KOPT-K1 (cell line): ENCODE data around the gene CRHR1.

Experiments used
- H3K27ac ChIP-seq: fragments of 200-600 bp; sonication (generic); 2 replicates; pipeline ENCODE4 v1.5.1; 2016; ENCODE audit warnings: antibody characterized with exemption, mild to moderate bottlenecking, low read depth, low read length; ENCODE audit not compliant: poor library complexity, severe bottlenecking
- H3K36me3 ChIP-seq: fragments of 200-600 bp; sonication (generic); 2 replicates; pipeline ENCODE4 v1.5.1; 2017; ENCODE audit warnings: antibody characterized with exemption, mild to moderate bottlenecking, low read length, moderate library complexity; ENCODE audit not compliant: insufficient read depth
- H3K9me3 ChIP-seq: fragments of 200-600 bp; sonication (generic); 2 replicates; pipeline ENCODE4 v1.5.1; 2017; ENCODE audit warnings: antibody characterized with exemption, low read length, mild to moderate bottlenecking; ENCODE audit not compliant: insufficient read depth, poor library complexity, severe bottlenecking

The CRHR1 gene

DNA sequence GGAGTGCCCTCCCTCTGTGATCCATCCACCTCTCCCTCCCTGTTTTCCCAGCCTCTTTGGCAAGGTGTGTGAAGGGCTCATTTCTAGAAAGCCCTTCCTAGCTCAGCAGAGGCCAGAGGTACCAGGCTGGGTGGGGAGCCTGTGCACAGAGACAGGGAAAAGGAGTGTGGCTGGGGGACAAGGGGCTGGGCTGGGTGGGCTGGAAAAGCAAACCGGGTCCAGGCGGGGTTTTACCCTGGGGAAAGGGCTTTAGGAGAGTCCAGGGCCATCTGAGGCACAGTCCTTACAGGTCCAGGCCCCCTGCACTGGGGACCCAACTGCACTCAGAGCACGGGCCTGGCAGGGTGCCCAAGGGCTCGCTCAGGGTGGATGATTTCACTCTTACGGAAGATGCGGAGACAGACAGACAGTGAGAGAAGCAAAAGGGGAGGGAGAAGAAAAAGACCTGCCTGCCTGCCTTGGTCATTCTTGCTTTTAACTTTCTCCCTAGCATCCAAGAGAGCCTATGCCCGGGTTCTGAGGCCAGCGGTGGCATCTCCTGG is 7.0 kb downstream of the CRHR1 start:
- Histone ChIP-seq H3K27ac (no peak overlapping the region), H3K36me3 (no peaks in the 10 kb centered on the region)

DNA sequence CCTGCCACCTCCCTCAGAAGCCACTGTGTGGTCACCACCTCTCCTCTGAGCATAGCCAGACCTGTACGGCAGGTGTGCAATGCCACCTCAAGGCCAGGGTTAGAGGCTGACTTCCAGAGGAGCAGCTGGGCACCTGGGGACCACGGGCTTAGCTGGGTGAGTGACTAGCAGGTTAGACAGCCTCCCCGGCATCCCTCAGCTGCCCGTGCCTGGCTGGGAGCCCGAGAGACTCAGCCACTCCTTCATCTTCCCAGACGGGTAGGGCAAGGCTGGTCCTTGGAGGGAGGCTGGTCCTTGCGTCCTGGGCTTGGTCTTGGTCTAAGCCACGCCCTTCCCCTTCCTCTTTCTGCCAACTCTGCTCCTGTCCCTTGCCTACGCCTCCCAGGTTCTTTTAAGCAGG is 7.8 kb downstream of the CRHR1 start:
- no peaks in the 10 kb centered on the region for H3K9me3 ChIP-seq
- no peak overlapping the region for H3K27ac ChIP-seq
- no peaks in the 10 kb centered on the region for H3K36me3 ChIP-seq

More for the DNA sequence above, 7.0 kb downstream of the CRHR1 start:
- H3K9me3 ChIP-seq, result no peaks in the 10 kb centered on the region

DNA sequence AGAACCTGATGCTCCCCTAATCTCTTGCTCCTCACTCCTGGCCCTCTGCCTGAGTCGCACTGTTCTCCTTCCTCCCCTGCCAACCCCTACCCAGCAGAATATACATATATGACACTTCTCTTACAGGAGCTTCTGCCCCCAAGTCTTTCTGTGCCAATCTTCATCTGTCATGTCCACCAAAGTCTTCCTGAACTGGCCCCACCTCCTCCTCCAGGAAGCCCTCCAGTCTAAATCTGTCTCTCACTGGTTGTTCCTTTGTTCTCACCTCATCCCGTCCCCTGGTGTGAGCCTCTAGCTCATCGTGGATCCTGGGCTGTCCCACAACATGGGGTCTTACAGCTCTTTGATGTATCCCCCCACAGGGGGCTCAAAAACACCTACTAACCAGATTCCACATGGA is 8.3 kb downstream of the CRHR1 start:
- Histone ChIP-seq H3K27ac (no peak overlapping the region), H3K9me3 (no peaks in the 10 kb centered on the region), H3K36me3 (no peaks in the 10 kb centered on the region)

DNA sequence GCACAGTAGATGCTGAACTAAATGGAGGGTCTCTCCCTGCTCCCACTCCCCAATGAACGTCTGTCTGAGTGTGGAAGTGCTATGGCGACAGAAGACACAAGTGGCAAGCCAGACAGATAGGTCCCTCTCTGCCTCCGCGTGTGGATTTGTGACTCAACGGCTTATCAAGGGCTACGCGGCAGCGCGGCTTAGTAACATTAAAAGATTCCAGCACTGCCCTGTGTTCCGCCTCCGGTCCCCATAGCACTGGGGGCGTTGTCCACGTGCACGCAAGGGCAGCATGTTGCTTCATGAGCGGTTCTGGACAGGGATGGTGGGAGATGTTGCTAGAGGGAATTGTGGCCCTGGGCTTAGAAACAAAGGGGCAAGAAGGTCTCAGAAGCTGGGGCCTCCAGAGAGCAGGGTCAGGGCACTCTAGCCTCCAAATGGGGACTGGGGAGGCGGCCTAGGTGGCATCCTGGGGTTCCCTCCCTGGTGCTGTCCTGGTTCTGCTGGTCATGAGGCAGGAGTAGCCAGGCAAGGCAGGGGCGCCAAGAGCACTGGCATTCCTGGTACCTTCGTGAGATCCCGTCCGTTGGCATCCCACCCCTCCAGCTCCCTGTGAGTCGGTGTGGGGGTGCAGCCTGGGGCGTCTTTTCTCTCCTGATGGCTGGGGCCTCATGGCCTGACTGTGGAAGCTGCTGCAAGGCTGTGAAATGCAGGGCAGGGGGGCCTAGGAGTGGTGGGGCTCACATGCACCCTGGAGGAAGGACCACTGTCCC is 9.1 kb downstream of the CRHR1 start:
- H3K36me3 ChIP-seq, result no peaks in the 10 kb centered on the region
- H3K9me3 ChIP-seq, result no peaks in the 10 kb centered on the region
- no peak overlapping the region for H3K27ac ChIP-seq

DNA sequence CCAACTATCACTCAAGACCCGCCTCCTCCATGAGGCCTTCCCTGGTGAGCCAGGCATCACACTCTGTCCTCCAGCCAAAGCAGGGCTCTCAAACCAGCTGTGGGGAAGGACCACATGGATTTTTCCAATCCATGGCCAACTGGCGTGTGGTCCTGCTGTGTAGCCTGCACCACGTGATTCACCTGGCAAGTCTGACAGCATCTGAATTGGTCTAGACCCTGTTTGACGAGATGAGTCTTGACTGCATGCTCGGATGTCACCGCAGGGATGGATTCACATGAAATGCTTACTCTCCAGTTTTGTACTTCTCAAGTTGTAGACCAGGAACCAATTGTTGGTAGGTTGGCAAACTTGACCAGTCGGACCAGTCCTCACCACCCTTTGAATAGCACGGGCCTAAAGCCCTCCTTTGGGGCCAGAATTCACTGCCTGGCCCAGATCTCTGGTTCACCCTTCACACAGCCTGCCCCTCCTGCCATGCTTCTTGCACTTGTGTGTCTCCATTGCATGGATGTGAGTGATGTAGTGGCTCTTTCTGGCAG is 9.9 kb downstream of the CRHR1 start:
- Histone ChIP-seq H3K36me3 (no peaks in the 10 kb centered on the region), H3K27ac (no peak overlapping the region), H3K9me3 (no peaks in the 10 kb centered on the region)

DNA sequence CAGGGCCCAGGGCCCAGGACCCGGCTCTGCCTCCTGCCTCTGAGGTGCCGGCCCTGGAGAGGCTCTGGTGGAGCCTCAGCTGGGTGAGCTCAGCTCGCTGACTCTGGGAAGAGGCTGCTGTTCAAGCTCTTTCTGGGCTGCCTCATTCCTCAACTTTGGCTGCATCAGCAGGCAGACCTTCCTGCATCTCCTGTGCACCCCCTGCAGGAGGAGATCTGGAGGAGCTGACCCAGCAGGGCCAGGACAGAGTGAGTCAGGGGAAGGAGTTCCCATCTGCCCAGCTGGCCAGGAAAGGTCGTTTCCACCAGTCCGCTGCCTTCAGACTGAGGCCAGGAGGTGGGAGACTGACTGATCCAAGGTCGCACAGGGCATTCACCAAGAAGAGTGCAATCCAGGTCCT is 10.7 kb downstream of the CRHR1 start:
- no peak overlapping the region for H3K27ac ChIP-seq
- no peaks in the 10 kb centered on the region for H3K9me3 ChIP-seq
- H3K36me3 ChIP-seq, result no peaks in the 10 kb centered on the region

DNA sequence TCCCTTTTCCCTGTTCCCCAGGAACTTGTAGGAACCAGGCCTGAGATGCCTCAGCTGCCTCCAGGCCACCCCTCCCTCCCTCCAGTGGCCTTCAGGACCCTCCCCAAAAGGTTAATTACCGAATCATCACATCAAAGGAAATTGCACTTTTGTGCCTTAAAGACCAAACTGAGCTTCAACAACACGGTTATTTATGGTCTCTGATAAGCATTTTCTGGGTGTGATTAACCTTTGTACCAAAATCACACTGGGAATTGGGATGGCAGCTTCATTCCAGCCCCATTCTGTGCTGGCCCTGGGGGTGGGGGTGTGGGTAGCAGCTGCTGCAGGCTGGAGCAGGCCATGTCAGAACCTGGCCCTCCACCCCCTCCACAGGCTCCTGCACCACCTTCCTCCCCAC is 16.7 kb downstream of the CRHR1 start:
- Histone ChIP-seq H3K36me3 (no peaks in the 10 kb centered on the region), H3K9me3 (no peaks in the 10 kb centered on the region), H3K27ac (no peak overlapping the region)

DNA sequence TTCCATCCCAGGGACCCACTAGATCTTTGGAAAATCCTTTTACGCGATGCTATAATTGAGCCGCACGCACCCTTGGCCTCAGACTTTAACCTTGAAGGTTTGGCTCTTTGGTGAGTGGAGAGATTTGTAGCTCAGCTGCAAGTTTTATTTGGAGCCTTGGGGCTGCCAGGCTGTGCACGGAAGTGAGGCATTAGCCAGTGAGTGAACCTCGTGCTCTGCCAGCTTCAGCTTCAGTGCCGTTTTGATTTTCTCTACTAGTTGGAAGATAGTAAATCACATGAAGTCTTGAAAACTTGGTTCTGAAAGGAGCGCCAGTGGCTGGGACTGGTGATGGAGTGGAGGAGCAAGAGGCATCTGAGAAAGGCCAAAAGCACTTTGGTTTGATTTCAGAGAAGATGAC is 17.3 kb downstream of the CRHR1 start:
- Histone ChIP-seq H3K27ac (no peak overlapping the region), H3K36me3 (no peaks in the 10 kb centered on the region), H3K9me3 (no peaks in the 10 kb centered on the region)

DNA sequence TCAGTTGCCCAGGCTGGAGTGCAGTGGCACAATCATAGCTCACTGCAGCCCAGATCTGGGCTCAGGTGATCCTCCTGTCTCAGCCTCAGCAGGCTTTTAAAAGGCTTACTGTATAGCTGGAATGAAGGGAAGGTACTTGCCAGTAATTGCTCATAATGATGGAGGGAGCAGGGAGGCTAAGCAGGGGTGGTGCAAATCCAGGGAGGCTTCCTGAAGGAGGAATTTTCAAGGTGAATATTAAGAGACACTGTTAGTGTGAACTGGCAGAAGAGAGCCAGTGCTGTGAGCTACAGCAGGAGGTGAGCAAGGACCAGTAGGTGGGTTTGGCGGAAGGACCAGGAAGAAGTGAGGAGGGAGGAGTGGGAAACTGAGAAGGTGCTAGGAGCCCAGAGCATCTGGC is 24.7 kb downstream of the CRHR1 start:
- no peaks in the 10 kb centered on the region for H3K36me3 ChIP-seq
- H3K9me3 ChIP-seq, result no peaks in the 10 kb centered on the region
- H3K27ac ChIP-seq, result no peak overlapping the region

DNA sequence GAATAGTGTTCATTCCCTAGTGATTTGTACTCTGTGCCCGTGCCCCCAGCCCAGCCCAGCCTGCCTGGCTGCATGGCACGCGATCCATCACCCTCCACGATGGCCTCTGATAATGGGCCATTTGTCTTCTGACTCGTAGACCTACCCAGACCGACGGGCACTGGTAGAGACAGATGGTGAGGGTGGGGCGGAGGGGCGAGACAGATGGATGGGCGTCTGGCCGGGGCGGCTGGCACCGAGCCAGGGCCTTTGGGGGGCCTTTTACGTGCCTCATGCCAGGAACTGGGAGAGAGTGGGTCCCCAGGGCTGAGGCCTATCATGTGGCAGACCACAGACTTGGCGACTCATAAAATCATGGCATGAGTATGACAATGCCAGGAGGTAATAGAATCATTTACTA is 25.4 kb downstream of the CRHR1 start:
- no peak overlapping the region for H3K27ac ChIP-seq
- H3K9me3 ChIP-seq, result no peaks in the 10 kb centered on the region
- no peaks in the 10 kb centered on the region for H3K36me3 ChIP-seq

DNA sequence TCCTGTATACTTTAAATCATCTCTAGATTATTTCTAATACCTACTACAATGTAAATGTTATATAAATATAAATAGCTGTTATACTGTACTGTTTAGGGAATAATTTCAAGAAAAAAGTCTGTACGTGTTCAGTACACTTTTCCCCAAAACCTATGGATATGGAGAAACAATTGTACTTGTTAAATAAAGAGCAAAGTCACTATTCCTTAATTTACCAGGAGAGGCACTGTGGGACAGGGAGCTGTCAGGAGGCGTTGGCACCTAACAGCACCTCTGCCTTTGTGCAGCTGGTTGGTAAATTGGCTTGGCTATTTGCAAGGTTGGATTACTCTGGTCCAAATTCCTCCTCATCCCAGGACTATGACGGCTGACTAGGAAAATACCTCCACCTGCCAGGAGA is 28.0 kb downstream of the CRHR1 start:
- no peaks in the 10 kb centered on the region for H3K9me3 ChIP-seq
- H3K36me3 ChIP-seq, result no peaks in the 10 kb centered on the region

DNA sequence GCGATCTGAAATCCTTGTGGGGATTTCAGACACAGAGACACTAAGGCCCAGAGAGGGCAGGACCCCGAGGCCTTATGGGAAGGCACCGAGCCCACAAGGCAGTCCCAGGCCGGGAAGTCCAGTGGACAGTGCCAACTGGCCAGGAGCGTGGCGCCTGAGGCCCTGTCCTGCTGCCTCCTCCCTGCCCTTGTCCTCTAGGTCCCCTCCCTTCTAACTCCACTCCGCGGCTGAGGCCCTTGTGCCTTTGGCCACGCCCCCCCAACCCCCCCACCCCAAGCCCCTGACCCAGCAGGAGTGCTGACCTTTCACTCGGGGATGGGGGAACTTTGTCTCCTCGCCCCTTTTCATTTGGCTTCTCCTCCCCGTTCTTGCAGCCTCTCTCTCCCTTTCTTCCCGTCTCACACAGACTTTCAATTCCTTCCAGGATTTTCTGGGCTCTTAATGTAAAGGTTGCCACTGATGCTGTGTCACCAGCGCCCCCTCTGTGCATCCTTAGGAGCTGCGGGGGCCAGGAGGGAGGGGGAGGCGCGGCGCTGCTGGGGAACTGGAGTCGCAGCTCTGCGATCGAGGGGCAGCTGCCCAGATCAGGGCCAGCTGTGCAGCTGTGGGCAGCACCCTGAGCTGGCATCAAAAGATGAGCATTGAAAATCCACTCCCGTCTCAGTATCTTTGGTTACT is 29.1 kb downstream of the CRHR1 start:
- Histone ChIP-seq H3K36me3 (no peaks in the 10 kb centered on the region), H3K27ac (no peak overlapping the region), H3K9me3 (no peaks in the 10 kb centered on the region)

More for the DNA sequence above, 28.0 kb downstream of the CRHR1 start:
- no peak overlapping the region for H3K27ac ChIP-seq

DNA sequence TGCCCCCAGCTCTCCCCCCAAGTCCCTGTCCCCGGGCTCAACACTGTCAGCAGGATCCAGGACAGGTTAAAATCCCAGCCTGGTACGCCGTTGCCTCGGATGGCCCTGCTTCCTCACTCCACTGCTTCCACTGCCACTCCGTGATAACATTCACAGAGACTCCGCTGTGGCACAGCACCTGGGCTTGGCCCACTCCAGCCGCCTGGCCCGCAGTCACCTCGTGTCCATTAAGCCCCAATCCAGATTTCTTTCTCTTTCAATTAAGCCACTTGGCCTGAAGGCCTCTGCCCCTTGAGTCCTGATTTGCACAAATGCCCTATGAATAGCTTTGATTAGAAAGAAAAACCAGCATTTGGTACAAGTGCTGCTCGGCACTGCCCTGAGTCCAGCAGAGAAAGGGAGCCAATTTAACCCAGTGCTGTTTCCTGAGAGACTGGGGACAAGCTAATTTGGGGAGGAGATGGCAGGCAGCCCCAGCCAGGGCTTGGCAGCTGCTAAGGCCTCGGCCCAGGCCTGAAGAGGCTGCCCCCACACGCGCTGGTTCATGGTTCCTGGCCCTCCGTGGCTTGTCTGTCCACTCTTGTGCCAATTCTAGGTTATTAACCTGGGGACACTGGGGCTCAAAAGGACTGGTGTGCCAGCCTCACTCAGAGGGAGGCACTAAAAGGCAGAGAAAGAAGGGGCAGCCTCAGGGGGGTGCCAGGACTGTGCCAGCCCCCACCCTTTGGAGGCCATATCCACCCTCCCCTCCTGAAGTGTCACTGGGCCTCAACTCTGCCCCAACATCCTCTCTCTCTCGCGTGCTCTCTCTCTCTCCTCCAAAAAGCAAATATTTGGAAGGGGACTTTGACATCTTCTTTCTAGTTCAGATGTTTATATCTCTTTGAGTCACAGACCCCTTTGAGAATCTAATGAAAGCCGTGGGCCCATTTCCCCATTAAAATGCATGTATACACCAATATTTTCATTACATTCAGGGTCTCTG is 30.8 kb downstream of the CRHR1 start:
- H3K27ac ChIP-seq, result no peak overlapping the region

DNA sequence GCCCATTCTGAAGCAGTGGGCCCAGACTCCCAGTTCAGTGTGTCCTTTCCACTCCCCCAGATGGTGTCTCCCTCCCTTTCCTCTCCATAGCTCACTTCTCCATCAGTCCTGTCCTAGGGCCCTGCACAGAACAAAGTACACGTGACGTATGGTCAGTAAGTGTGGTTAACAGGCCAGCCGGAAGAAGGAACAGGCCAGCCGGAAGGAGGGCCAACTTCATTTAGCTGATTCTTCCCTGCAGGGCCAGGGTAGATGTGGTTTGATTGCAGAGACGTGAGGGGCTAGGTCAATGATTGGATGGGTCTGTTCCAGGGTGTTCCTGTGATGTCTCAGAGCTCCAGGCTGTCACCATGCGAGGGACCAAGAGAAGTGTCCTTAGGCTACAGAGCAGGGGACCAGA is 31.6 kb downstream of the CRHR1 start:
- H3K27ac ChIP-seq, result no peak overlapping the region

More for the DNA sequence above, 30.8 kb downstream of the CRHR1 start:
- Histone ChIP-seq H3K36me3 (no peaks in the 10 kb centered on the region), H3K9me3 (no peaks in the 10 kb centered on the region)

DNA sequence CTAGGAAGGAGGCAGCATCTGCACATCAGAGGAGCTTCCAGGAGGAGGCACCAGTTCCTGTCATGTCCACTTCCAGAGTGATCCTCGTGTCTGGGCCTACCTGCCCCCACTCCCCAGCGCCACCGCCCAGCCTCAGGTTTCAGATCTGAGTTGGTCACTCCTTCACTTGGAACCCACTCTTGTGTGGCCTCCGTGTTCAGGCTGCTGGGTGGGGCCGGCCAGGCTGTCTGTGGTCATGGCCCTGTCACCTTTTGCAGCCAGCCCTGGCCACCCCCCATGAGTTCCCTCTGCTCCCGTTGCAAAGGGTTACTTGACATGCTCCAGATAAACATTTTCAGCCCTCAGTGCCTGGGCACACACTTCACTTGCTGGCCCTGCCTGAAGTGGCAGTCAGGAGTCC is 33.9 kb downstream of the CRHR1 start:
- H3K27ac ChIP-seq, result no peak overlapping the region
- no peaks in the 10 kb centered on the region for H3K9me3 ChIP-seq
- H3K36me3 ChIP-seq, result no peaks in the 10 kb centered on the region

More for the DNA sequence above, 31.6 kb downstream of the CRHR1 start:
- Histone ChIP-seq H3K9me3 (no peaks in the 10 kb centered on the region), H3K36me3 (no peaks in the 10 kb centered on the region)
